HFFc6 (cell line): ENCODE data around the gene TNFSF12. TPM values are rescaled to one million over a fixed set of nuclear protein-coding genes. Genes with fewer than 3 reads are reported as not detected.

ENCODE experiments used
- DNase-seq: peaks from one replicate; pipeline ENCODE4 v3.0.0-alpha.2; 2018
- H3K27ac Mint-ChIP-seq: 2 replicates; pipeline ENCODE4 v1.8.0; 2020; ENCODE audit warnings: mild to moderate bottlenecking, mixed read lengths
- H3K27me3 Mint-ChIP-seq: 2 replicates; pipeline ENCODE4 v1.8.0; 2021; ENCODE audit warnings: mild to moderate bottlenecking, moderate library complexity, mixed read lengths; ENCODE audit not compliant: insufficient read depth
- H3K36me3 Mint-ChIP-seq: 2 replicates; pipeline ENCODE4 v1.8.0; 2021; ENCODE audit warnings: low read depth, mixed read lengths
- H3K4me1 Mint-ChIP-seq: 2 replicates; pipeline ENCODE4 v1.8.0; 2020; ENCODE audit warnings: low read depth, mixed read lengths
- H3K4me3 Mint-ChIP-seq: 2 replicates; pipeline ENCODE4 v1.8.0; 2020; ENCODE audit warnings: mild to moderate bottlenecking, moderate library complexity, mixed read lengths
- H3K9me3 Mint-ChIP-seq: 2 replicates; pipeline ENCODE4 v1.8.0; 2020; ENCODE audit warnings: mild to moderate bottlenecking, mixed read lengths
- CTCF ChIP-seq: fragments of 200-600 bp; sonication (generic); IDR thresholded peaks from 2 replicates; pipeline ENCODE4 v1.5.0; 2021; ENCODE audit warnings: antibody characterized with exemption, mild to moderate bottlenecking
- total RNA-seq, 6 experiments: library from RNA; stranded (reverse); fragmentation: NEBNext Ultra II Directional; extraction: Animal tissue kit (Norgen Biotek cat#: 25700); gene quantifications; 2 replicates in 1 of 6; 3 replicates in 5 of 6; pipeline ENCODE4 v1.2.3, GENCODE V29; 2021

TNFSF12 gene
- total RNA-seq, 6 experiments from 2014 or later: 22.0 to 28.3 (median 25.4) TPM

GRCh38 chr17:7588553-7589203 lies 39.8 kb downstream of the TNFSF12 start:
- Mint-ChIP-seq H3K27me3 (peaks cover 8% of the 10 kb centered on the region), H3K4me1 (peaks cover 71% of the 10 kb centered on the region), H3K4me3 (peak overlapping the region; percentile 75), H3K36me3 (peaks cover 26% of the 10 kb centered on the region), H3K9me3 (no peaks in the 10 kb centered on the region), H3K27ac (peak overlapping the region; percentile 94)
- DNase-seq: no peak
- TF ChIP-seq CTCF: no peak

- peak; percentile 78 for DNase-seq
- Mint-ChIP-seq H3K9me3 (no peaks in the 10 kb centered on the region), H3K36me3 (peaks cover 27% of the 10 kb centered on the region), H3K27me3 (peaks cover 7% of the 10 kb centered on the region), H3K27ac (peak overlapping the region; percentile 94), H3K4me1 (peaks cover 72% of the 10 kb centered on the region), H3K4me3 (peak overlapping the region; percentile 60)
- peak; percentile 95 for TF ChIP-seq CTCF
Observed at GRCh38 chr17:7589204-7589868, 40.5 kb downstream of the TNFSF12 start.

- Mint-ChIP-seq H3K27ac (peak within 1 kb of the TSS; percentile 94), H3K9me3 (no peaks in the 10 kb centered on the region), H3K36me3 (peaks cover 24% of the 10 kb centered on the region), H3K4me1 (peaks cover 66% of the 10 kb centered on the region), H3K4me3 (peak within 1 kb of the TSS; percentile 75), H3K27me3 (peaks cover 7% of the 10 kb centered on the region)
- TF ChIP-seq CTCF: no peak
- peak; percentile 55 for DNase-seq
Observed at GRCh38 chr17:7589891-7590691, 41.2 kb downstream of the TNFSF12 start, which contains the start of gene SOX15. Gene SOX15 (minus strand): TSS chr17:7590094. CDS start chr17:7589676, 418 bp downstream.

- Mint-ChIP-seq H3K4me3 (peak overlapping the region; percentile 75), H3K27me3 (peaks cover 7% of the 10 kb centered on the region)
Observed at GRCh38 chr17:7590743-7591142, 41.9 kb downstream of the TNFSF12 start.

More at GRCh38 chr17:7590743-7591142, 41.9 kb downstream of the TNFSF12 start:
- no peak for TF ChIP-seq CTCF
- peaks cover 63% of the 10 kb centered on the region for H3K4me1 Mint-ChIP-seq
- no peaks in the 10 kb centered on the region for H3K9me3 Mint-ChIP-seq
- peak; percentile 57 for DNase-seq
- peak overlapping the region; percentile 92 for H3K27ac Mint-ChIP-seq
- peaks cover 29% of the 10 kb centered on the region for H3K36me3 Mint-ChIP-seq
